GM13977 (cell line): Measurements from ENCODE around the gene IPO9.

Experiments
- DNase-seq: peaks from one replicate; pipeline ENCODE4 v3.0.0; 2012; ENCODE audit warnings: low spot score
- in situ Hi-C: fragments of 300-500 bp; cut with MboI; formaldehyde crosslinking; loops from one replicate; pipeline ENCODE4 v1.12.0; 2022; ENCODE audit warnings: low sequenced_read_pairs, low pct_unique_long_range_greater_than_20kb, mixed read lengths, inconsistent platforms; ENCODE audit not compliant: unreplicated experiment
- TF ChIP-seq, protein P1 (sequence below): IDR thresholded peaks from 2 replicates; pipeline ENCODE4 v1.5.1; 2012; ENCODE audit warnings: mild to moderate bottlenecking, control low read depth; ENCODE audit not compliant: insufficient read depth; ENCODE audit errors: extremely low read depth, missing control alignments

IPO9 gene

DNA sequence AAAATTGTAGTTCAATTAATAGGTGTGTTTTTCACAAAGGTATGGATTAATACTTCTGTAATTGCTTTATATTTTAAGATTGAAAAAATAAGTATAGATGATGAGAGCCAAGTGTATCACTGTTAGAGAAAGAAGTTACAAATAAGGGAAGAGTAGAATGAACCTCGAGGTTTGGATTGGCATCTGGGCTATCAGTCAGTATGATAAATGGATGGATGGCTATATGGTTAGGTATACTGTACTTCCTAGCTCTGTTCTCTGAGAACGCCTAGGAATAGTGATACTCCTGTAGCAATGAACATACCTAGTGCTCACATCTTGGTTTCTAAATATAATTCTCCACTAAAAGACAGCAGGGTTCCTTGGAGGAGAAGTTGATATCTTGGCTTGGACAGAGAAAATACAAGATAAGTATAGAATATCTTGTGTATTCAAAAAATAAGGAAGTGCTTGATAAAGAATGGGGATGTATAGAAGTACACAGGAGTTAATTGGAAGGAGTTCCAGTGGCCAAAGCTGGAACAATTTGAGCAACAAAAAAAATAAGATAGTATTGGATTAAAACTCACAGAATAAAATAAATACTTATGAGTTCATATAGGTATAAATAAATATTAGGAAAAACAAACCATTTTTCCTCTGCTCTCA, 12.4 kb downstream of the IPO9 start:
- in situ Hi-C loops, result no loop called here
- DNase-seq, result no peak
- TF ChIP-seq, protein P1, sequence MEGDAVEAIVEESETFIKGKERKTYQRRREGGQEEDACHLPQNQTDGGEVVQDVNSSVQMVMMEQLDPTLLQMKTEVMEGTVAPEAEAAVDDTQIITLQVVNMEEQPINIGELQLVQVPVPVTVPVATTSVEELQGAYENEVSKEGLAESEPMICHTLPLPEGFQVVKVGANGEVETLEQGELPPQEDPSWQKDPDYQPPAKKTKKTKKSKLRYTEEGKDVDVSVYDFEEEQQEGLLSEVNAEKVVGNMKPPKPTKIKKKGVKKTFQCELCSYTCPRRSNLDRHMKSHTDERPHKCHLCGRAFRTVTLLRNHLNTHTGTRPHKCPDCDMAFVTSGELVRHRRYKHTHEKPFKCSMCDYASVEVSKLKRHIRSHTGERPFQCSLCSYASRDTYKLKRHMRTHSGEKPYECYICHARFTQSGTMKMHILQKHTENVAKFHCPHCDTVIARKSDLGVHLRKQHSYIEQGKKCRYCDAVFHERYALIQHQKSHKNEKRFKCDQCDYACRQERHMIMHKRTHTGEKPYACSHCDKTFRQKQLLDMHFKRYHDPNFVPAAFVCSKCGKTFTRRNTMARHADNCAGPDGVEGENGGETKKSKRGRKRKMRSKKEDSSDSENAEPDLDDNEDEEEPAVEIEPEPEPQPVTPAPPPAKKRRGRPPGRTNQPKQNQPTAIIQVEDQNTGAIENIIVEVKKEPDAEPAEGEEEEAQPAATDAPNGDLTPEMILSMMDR, result no peak

DNA sequence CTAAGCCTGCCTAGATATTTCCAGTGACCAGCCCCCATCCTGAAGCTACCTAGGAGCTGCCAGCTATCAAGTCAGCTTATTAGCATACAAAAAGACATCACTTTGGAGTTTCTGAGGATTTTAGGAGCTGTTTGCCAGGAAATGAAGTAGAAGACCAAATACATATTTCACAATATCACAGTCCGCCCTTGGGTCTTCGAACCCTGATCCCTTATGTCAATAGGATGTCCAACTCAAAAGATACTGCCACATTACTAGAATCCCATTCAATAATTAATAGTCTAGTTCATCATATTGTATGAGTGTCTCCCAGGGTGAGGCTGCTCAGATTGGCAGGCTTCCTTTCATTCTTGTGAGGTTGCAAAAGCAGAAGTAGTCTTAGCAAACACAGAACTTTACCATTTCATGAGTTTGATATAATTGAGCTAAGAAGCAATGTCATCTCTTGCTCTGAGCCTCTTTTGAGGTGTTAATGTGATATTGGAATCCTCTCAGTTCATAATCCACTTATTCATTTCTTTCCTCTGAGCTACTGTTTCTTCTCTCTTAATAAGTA, 13.6 kb downstream of the IPO9 start:
- in situ Hi-C loops, result no loop called here
- TF ChIP-seq, protein P1, result no peak
- no peak for DNase-seq

DNA sequence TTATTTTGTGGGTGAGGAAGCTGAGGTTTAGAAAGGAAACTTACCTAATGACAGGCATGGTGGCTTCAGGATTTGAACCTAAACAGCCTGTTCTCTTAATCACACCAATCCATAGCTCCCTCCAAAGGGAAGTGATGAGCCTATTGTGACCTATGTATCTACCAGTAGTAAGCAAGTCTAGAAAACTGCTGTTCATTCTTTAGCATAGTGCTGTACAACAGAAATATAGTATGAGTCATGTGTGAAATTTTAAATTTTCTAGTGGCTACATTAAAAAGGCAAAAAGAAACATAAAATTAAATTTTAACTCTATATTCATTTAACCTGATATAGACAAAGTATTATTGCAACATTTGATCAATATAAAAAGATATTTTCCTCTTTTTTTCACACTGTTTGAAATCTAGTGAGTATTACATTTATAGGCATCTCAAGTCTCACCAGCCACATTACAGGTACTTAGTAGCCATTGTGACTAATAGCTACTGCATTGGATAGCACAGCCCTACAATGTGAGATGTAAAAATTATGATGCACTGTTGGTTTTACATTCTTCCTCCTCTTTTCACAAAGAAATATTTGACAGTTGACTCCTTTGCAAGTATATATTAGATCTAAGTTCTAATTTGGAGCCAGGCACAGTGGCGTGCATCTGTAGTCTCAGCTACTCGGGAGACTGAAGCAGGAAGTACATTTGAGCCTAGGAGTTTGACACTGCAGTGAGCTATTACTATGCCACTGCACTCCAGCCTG, 16.6 kb downstream of the IPO9 start:
- in situ Hi-C loops, result no loop called here
- no peak for DNase-seq
- TF ChIP-seq, protein P1, result no peak

DNA sequence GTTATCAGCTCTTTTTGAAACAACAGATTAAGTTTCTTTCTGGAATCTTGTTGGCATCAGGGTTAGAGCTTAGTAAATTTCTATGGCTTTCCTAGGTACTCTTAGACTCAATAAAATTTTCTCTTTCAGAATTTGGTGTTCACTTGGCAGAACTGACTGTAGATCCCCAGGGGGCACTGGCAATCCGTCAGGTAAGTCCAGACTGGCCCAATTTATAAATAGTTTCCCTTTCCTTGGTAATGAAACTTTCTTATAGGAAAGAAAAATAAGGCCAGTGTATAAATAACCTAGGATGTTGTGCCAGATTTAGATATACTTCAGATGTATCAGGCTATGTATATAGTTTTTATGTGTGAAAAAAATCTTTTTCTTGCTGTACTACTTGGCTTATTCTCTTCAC, 18.2 kb downstream of the IPO9 start:
- in situ Hi-C loops, result no loop called here
- DNase-seq, result no peak
- TF ChIP-seq, protein P1, result no peak

DNA sequence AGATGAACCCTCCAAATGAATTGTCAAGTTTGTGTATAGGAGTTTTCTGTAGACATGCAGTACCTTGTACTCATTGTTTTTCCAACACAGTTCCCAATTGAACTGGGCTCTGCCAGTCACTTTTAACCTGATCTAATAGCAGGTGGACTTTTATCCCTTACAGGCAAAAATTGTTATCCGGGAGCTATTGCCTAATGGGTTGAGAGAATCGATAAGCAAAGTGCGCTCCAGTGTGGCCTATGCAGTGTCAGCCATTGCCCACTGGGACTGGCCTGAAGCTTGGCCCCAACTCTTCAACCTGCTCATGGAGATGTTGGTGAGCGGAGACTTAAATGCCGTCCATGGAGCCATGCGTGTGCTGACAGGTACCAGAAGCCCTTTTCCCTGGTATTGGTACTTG, 19.3 kb downstream of the IPO9 start:
- no peak for DNase-seq
- TF ChIP-seq, protein P1, result no peak
- in situ Hi-C loops, result no loop called here

DNA sequence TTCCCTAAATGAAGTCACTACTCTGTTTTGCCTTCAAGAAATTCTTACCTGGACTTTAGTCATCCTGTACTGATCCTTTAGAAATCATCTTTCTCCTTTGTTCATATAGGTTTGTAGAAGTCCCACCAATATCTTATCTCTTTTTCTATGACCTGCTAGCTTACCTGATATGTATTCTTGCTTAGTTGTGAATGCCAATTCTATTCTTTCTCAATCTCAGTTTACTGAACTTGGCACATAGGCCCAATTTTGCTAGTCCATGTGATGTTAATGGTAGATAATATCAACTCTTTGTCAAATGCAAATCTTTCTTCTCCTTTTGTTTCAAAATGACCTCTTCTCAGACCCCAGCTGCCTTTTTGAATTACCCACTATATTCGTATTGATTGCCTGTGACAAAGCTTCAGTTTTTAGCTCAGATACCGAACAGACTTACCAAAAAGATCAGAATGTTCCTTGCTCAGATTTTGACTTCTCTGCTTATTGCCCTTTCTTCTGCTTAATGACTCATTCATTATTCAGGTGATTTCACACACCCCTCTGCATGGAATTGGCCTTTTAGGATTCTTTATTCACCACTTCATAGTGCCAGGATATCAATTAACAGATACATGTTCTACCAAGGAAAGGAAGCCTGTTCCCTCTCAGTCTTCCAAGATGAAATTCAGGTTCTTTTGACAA, 20.6 kb downstream of the IPO9 start:
- TF ChIP-seq, protein P1, result no peak
- in situ Hi-C loops, result no loop called here
- no peak for DNase-seq
